D721Med (cell line): ENCODE measurements around the gene SPECC1L.

Experiments
- DNase-seq: peaks from one replicate; pipeline ENCODE4 v3.0.0; 2011; ENCODE audit warnings: low spot score; ENCODE audit not compliant: insufficient read length
- FAIRE-seq: peaks from 2 replicates; lab custom pipeline; 2011; peaks lifted over from hg19 to GRCh38; lab: Jason Lieb, UNC
- TF ChIP-seq, protein P1 (sequence below): IDR thresholded peaks from 2 replicates; pipeline ENCODE4 v1.5.1; 2012; ENCODE audit warnings: mild to moderate bottlenecking, control low read depth; ENCODE audit not compliant: insufficient read depth; ENCODE audit errors: missing control alignments

The SPECC1L gene

GRCh38 chr22:24426851-24427499, 156.3 kb downstream of the SPECC1L start:
- DNase-seq (no peak), FAIRE-seq (no peak)
- TF ChIP-seq, protein P1, sequence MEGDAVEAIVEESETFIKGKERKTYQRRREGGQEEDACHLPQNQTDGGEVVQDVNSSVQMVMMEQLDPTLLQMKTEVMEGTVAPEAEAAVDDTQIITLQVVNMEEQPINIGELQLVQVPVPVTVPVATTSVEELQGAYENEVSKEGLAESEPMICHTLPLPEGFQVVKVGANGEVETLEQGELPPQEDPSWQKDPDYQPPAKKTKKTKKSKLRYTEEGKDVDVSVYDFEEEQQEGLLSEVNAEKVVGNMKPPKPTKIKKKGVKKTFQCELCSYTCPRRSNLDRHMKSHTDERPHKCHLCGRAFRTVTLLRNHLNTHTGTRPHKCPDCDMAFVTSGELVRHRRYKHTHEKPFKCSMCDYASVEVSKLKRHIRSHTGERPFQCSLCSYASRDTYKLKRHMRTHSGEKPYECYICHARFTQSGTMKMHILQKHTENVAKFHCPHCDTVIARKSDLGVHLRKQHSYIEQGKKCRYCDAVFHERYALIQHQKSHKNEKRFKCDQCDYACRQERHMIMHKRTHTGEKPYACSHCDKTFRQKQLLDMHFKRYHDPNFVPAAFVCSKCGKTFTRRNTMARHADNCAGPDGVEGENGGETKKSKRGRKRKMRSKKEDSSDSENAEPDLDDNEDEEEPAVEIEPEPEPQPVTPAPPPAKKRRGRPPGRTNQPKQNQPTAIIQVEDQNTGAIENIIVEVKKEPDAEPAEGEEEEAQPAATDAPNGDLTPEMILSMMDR: no peak

DNA sequence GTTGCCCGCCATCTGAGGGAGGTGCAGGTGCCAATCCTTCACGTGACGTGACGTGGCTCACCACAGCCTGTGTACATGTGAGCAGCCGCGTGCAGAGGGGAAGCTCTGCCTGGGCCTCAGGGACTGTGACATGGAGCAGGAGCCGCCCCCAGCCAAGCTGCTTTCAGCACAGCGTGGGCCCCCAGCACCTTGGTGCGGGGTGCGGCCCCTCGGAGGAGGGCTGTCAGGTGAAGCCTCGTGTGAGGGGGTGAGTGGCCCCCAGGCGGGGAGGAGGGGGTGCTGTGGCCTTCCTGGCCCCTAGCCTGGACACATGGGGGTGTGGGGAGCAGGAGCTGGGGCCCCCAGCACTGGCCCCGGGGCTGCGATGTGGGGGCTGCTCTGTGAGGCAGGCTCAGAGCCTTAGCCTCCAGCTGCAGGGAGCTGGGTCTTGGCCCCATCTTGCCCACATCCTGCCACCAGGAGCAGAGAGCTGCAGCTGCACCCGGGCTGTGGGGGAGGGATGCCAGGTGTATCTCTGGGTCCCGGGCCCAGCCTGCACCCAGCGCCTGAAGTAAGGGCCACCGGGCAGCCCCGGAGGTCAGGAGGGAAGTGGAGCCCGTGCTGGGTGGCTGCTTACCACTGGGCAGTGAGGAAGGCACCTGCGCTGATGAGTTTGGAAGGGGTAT, 157.0 kb downstream of the SPECC1L start, which contains the start of gene ADORA2A:
Gene ADORA2A (plus strand): TSS at position 100 of the 665 bp plus-strand sequence. CDS start 5,806 bp downstream, outside the sequence.
- TF ChIP-seq, protein P1: no peak
- no peak for DNase-seq
- FAIRE-seq: no peak

DNA sequence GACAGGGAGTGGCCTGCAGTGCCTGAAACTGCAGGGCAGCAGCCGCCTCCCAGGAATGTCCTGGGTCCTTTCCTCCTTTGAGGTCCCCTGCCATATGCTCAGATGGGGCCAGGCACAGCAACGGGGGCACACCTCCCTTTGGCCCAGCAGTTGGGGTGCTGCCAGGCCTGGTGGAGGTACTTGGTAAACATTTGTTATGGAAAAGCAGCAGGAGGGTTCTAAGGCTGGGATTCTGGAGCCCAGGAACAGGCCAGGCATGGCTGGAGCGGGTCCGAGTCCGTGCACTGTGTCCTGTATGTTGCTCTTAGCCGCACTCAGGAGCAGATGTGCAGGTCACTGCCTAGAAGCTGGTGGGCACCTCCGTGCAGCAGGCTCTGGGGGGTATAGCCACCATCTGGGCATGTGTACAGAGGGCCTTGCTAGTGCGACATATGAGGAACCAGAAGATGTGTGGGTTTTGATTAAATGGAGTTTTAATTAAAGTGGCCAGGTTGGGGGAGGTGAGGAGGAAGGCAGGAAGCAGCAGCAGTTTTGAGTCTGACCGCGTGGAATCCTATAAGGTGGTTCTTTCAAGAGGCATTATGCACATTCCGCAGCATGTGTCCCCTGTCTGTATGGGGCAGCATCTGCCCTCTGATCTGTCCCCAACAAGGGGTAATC, 158.2 kb downstream of the SPECC1L start:
- FAIRE-seq (no peak), DNase-seq (no peak)
- TF ChIP-seq, protein P1: no peak

- TF ChIP-seq, protein P1: no peak
- FAIRE-seq (no peak), DNase-seq (no peak)
Measured at GRCh38 chr22:24429411-24430365, 159.1 kb downstream of the SPECC1L start.

DNA sequence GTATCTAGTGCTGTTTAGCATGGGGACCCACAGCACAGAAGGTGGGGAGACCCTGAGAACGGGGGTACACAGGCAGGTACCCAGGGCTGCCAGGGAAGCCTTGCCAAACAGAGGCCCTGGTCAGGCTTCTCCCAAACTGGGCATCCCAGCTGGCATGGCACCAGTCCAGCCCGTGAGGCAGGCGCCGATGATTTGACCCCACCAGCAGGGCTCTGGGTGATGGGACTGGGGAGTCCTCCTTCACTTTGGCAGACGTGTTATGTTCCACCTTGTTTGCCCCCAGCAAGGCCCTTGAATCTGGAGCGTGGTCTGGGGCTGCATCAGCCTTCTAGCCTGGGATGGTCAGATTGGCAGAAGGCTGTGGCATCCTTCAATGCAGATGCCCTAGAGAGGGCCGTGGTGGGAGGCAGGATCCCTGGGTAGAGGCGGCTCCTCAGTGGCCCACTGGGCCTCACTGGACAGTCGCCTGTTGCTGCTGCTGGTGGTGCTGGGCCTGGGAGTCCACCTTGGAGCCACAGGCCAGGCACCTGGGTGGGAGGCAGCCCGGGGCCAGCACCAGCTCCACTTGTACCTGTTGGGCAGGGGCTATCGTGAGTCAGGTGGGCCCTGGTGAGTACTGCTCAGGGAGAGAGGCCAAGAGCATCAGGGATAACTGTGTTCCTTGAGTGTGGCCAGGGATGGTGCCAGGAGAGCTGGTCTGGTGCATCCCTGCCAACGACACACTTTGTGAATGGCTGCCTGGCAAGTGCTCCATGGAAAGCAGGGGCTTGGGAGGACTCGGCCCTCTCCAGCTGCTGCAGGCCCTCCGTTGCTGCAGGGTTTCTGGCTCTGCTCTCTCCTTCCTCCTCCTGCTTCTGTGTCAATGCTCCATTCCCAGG, 160.0 kb downstream of the SPECC1L start:
- DNase-seq: no peak
- TF ChIP-seq, protein P1: no peak
- no peak for FAIRE-seq
